PC-3 (cell line): Measurements from ENCODE around the gene TEX11. TPM values are rescaled to one million over a fixed set of nuclear protein-coding genes. Genes with fewer than 3 reads are reported as not detected.
"Not testable (repeated sequence)": the region's sequence is repeated elsewhere in the genome, so short reads cannot be mapped to it uniquely, and the experiment has no call there.

ENCODE experiments used
- ATAC-seq: fragments of 200-7000 bp; cut with Tn5 transposase; 2 replicates; pipeline ENCODE4 v1.9.1; 2020; ENCODE audit warnings: mild to moderate bottlenecking, moderate library complexity
- BruUV-seq: library from RNA; stranded (reverse); fragments of 400-500 nt; replicated peaks from 2 replicates; lab custom pipeline; 2021; lab: Mats Ljungman, UMichigan
- CTCF ChIA-PET: fragments of 300-600 bp; sonication (Branson Sonifier 250); formaldehyde crosslinking; loops from one replicate; lab custom pipeline; 2022; ENCODE audit warnings: antibody characterized with exemption; lab: Charles Lee
- POLR2A ChIA-PET: fragments of 300-600 bp; sonication (Branson Sonifier 250); formaldehyde crosslinking; loops from one replicate; lab custom pipeline; 2022; ENCODE audit warnings: antibody characterized with exemption; ENCODE audit not compliant: unreplicated experiment; lab: Charles Lee
- DNase-seq: peaks from one replicate; pipeline ENCODE4 v3.0.0-alpha.2; 2015
- H2AFZ ChIP-seq: fragments of 300-600 bp; sonication (generic); 2 replicates; pipeline ENCODE4 v1.6.0; 2016; ENCODE audit warnings: antibody characterized with exemption, low read length
- H3F3A ChIP-seq: fragments of 300-600 bp; sonication (generic); one replicate; pipeline ENCODE4 v1.6.0; 2017; ENCODE audit warnings: antibody characterized with exemption, low read length, control low read depth, mild to moderate bottlenecking; ENCODE audit not compliant: unreplicated experiment
- H3K27ac ChIP-seq: fragments of 300-600 bp; sonication (generic); 2 replicates; pipeline ENCODE4 v1.5.1; 2016; ENCODE audit warnings: mild to moderate bottlenecking, low read length
- H3K27me3 ChIP-seq: fragments of 300-600 bp; sonication (generic); 2 replicates; pipeline ENCODE4 v1.6.1; 2016; ENCODE audit warnings: low read length, mixed read lengths
- H3K36me3 ChIP-seq: fragments of 300-600 bp; sonication (generic); 2 replicates; pipeline ENCODE4 v1.6.1; 2016; ENCODE audit warnings: low read depth, mixed run types, low read length, mixed read lengths
- H3K4me1 ChIP-seq: fragments of 300-600 bp; sonication (generic); 2 replicates; pipeline ENCODE4 v1.5.1; 2016; ENCODE audit warnings: low read length; ENCODE audit not compliant: insufficient read depth
- H3K4me2 ChIP-seq: fragments of 300-600 bp; sonication (generic); 2 replicates; pipeline ENCODE4 v1.6.0; 2016; ENCODE audit warnings: low read length
- H3K4me3 ChIP-seq: fragments of 300-600 bp; sonication (generic); 2 replicates; pipeline ENCODE4 v1.5.1; 2016; ENCODE audit warnings: mild to moderate bottlenecking, low read length, mixed read lengths
- H3K79me2 ChIP-seq: fragments of 300-600 bp; sonication (generic); 2 replicates; pipeline ENCODE4 v1.6.1; 2017; ENCODE audit warnings: low read length, mixed read lengths
- H3K9ac ChIP-seq: fragments of 300-600 bp; sonication (generic); 2 replicates; pipeline ENCODE4 v1.6.0; 2016; ENCODE audit warnings: mild to moderate bottlenecking, low read length
- H3K9me2 ChIP-seq: fragments of 300-600 bp; sonication (generic); replicated peaks from 2 replicates; pipeline ENCODE4 v1.6.1; 2016; ENCODE audit warnings: mixed run types, low read length, mixed read lengths
- H3K9me3 ChIP-seq: fragments of 300-600 bp; sonication (generic); 2 replicates; pipeline ENCODE4 v1.6.1; 2016; ENCODE audit warnings: low read length, mixed read lengths
- H4K20me1 ChIP-seq: fragments of 300-600 bp; sonication (generic); 2 replicates; pipeline ENCODE4 v1.6.1; 2016; ENCODE audit warnings: low read length, mixed read lengths
- CTCF ChIP-seq: fragments of 300-600 bp; sonication (generic); conservative IDR thresholded peaks from 2 replicates; pipeline ENCODE4 v1.5.1; 2017; ENCODE audit warnings: antibody characterized with exemption, low read depth, mild to moderate bottlenecking, low read length
- EZH2 ChIP-seq: fragments of 300-600 bp; sonication (generic); IDR thresholded peaks from one replicate; pipeline ENCODE4 v1.6.1; 2017; ENCODE audit warnings: antibody characterized with exemption, mild to moderate bottlenecking, low read length; ENCODE audit not compliant: unreplicated experiment
- EZH2phosphoT487 ChIP-seq: fragments of 300-600 bp; sonication (generic); IDR thresholded peaks from 2 replicates; pipeline ENCODE4 v1.6.1; 2018; ENCODE audit warnings: mild to moderate bottlenecking, antibody characterized with exemption, low read length, borderline replicate concordance
- intact Hi-C: fragments of 100-400 bp; cut with micrococcal nuclease; formaldehyde crosslinking; loops from 2 replicates; pipeline ENCODE4 v1.9.0; 2023
- total RNA-seq: library from RNA; depleted of rRNA; stranded (reverse); fragments of >200 nt; gene quantifications from 2 replicates; pipeline ENCODE4 v1.2.3, GENCODE V29; 2014

The TEX11 gene
- total RNA-seq, 1 experiment from 2014 or later = not detected

- Histone ChIP-seq H3K4me3 (no peak overlapping the region), H3K27me3 (no peaks in the 10 kb centered on the region), H3K27ac (peak overlapping the region; percentile 47), H3K4me1 (peaks cover 8% of the 10 kb centered on the region), H2AFZ (0 out of 2 replicates have a peak overlapping the region, but pooled peaks have one; percentile 61), H3F3A (no peaks in the 10 kb centered on the region), H3K36me3 (no peaks in the 10 kb centered on the region), H3K9ac (no peak overlapping the region), H3K4me2 (peak overlapping the region; percentile 40), H3K9me3 (no peaks in the 10 kb centered on the region), H4K20me1 (no peaks in the 10 kb centered on the region), H3K9me2 (no peaks in the 10 kb centered on the region), H3K79me2 (no peaks in the 10 kb centered on the region)
- TF ChIP-seq EZH2phosphoT487 (no peak), EZH2 (no peak), CTCF (no peak)
- DNase-seq (peak; percentile 72), ATAC-seq (peak; percentile 93)
- ChIA-PET POLR2A (no interaction called here), CTCF (no interaction called here)
- no TSS peak for BruUV-seq
- intact Hi-C loops = loop anchor here (2.0 kb wide), 1 partner anchor 27 kb away; no protein-coding TSS in a partner anchor
These were observed 382.8 kb downstream of the TEX11 start for GRCh38 chrX:70525733-70526132.

GRCh38 chrX:70515692-70516091 is 392.8 kb downstream of the TEX11 start:
- H3K27ac ChIP-seq, CTCF ChIA-PET, H4K20me1 ChIP-seq, BruUV-seq, H3F3A ChIP-seq, H3K9ac ChIP-seq, ATAC-seq, H3K9me2 ChIP-seq, H3K4me1 ChIP-seq, H3K27me3 ChIP-seq, H3K36me3 ChIP-seq, intact Hi-C loops, POLR2A ChIA-PET, H2AFZ ChIP-seq, H3K9me3 ChIP-seq, DNase-seq, H3K4me2 ChIP-seq, H3K4me3 ChIP-seq, H3K79me2 ChIP-seq: not testable (repeated sequence)

- H3K9ac ChIP-seq, ATAC-seq, H3K27me3 ChIP-seq, H2AFZ ChIP-seq, H3K4me1 ChIP-seq, H3K9me2 ChIP-seq, H3K79me2 ChIP-seq, CTCF ChIA-PET, H3K36me3 ChIP-seq, DNase-seq, H3F3A ChIP-seq, H3K9me3 ChIP-seq, BruUV-seq, intact Hi-C loops, H4K20me1 ChIP-seq, H3K27ac ChIP-seq, POLR2A ChIA-PET, H3K4me3 ChIP-seq, H3K4me2 ChIP-seq: not testable (repeated sequence)
These were observed 393.2 kb downstream of the TEX11 start for GRCh38 chrX:70515270-70515669.

- Histone ChIP-seq H2AFZ (no peak overlapping the region), H3F3A (no peaks in the 10 kb centered on the region), H3K4me2 (peak overlapping the region; percentile 28; the same call in 1 of the 2 replicates), H3K4me3 (no peak overlapping the region), H3K9me3 (no peaks in the 10 kb centered on the region), H3K9me2 (no peaks in the 10 kb centered on the region), H4K20me1 (no peaks in the 10 kb centered on the region), H3K27me3 (no peaks in the 10 kb centered on the region), H3K79me2 (no peaks in the 10 kb centered on the region), H3K36me3 (no peaks in the 10 kb centered on the region), H3K27ac (no peak overlapping the region), H3K9ac (no peak overlapping the region), H3K4me1 (peaks cover 13% of the 10 kb centered on the region)
- DNase-seq (no peak), ATAC-seq (no peak)
- BruUV-seq = no TSS peak
- POLR2A ChIA-PET = interaction anchor here (1.1 kb wide), 1 partner anchor 30 kb away, joined by 5 read pairs; no protein-coding TSS in a partner anchor
- TF ChIP-seq EZH2 = no peak
- TF ChIP-seq EZH2phosphoT487 = no peak
- TF ChIP-seq CTCF = no peak
- intact Hi-C loops = no loop called here
- CTCF ChIA-PET = no interaction called here
These were observed 399.4 kb downstream of the TEX11 start for GRCh38 chrX:70509078-70509477.
